Tibial nerve (tissue), 4 donors: ENCODE data around the gene DENND6A. TPM values are rescaled to one million over a fixed set of nuclear protein-coding genes. Genes with fewer than 3 reads are reported as not detected.

Source experiments
- DNase-seq, 2 donors: peaks; one replicate each; pipeline ENCODE4 v3.0.0-alpha.2; 2019; ENCODE audit warnings: low spot score in 2 of 2
- H3K27ac ChIP-seq, 4 donors: fragments of 200-600 bp; sonication (generic) in 3 of 4; one replicate each; pipeline ENCODE4 v1.5.1; 2017 to 2019; ENCODE audit warnings: mild to moderate bottlenecking in 1 of 4
- H3K27me3 ChIP-seq, 2 donors: fragments of 200-600 bp; sonication (generic) in 1 of 2; one replicate each; pipeline versions ENCODE4 v1.5.1 to v1.6.0; 2017 to 2019
- H3K36me3 ChIP-seq, 3 donors: fragments of 200-600 bp; sonication (generic); one replicate each; pipeline ENCODE4 v1.5.1; 2018 to 2019
- H3K4me1 ChIP-seq, 4 donors: fragments of 200-600 bp; sonication (generic) in 3 of 4; one replicate each; pipeline ENCODE4 v1.5.1; 2017 to 2019
- H3K4me3 ChIP-seq, 4 donors: fragments of 200-600 bp; sonication (generic) in 3 of 4; one replicate each; pipeline ENCODE4 v1.5.1; 2017 to 2019; ENCODE audit warnings: mild to moderate bottlenecking in 1 of 4, moderate library complexity in 1 of 4
- H3K9me3 ChIP-seq, 4 donors: fragments of 200-600 bp; sonication (generic) in 3 of 4; one replicate each; pipeline ENCODE4 v1.5.1; 2017 to 2019
- CTCF ChIP-seq, 5 experiments: fragments of 200-600 bp in 3 of 5; fragments of 450-650 bp in 2 of 5; sonication (generic) in 3 of 5; IDR thresholded peaks; one replicate each; pipeline ENCODE4 v1.5.1; 2016 to 2019; ENCODE audit warnings: antibody characterized with exemption in 5 of 5, mild to moderate bottlenecking in 3 of 5, moderate library complexity in 2 of 5
- EP300 ChIP-seq, 2 donors: sonication (generic); formaldehyde crosslinking; IDR thresholded peaks; one replicate each; pipeline ENCODE4 v1.6.1; 2017; ENCODE audit warnings: antibody characterized with exemption in 2 of 2, mild to moderate bottlenecking in 1 of 2
- POLR2A ChIP-seq, 2 donors: fragments of 450-650 bp; IDR thresholded peaks; one replicate each; pipeline ENCODE4 v1.6.1; 2017; ENCODE audit warnings: antibody characterized with exemption in 2 of 2, mild to moderate bottlenecking in 2 of 2, moderate library complexity in 2 of 2
- WGBS, 2 donors: methylation state at CpG; one replicate each; pipeline ENCODE4 v1.1.5; 2018; 5-methylcytosine and 5-hydroxymethylcytosine counted together
- total RNA-seq, 4 donors: library from RNA; depleted of rRNA; stranded (reverse); fragments of >200 nt; gene quantifications; one replicate each; pipeline ENCODE4 v1.1.0, GENCODE V29; 2016

DENND6A gene
- total RNA-seq, 4 donors from 2014 or later = 48.0 to 88.1 (median 51.9) TPM

- H3K4me3 ChIP-seq = no peak overlapping the region
- peaks cover 0 to 71% (median 14%) of the 10 kb centered on the region in 4 donors for H3K4me1 ChIP-seq
- H3K9me3 ChIP-seq = no peaks in the 10 kb centered on the region
- WGBS, 2 donors = 67 to 73% methylated on average over 2 of the region's 2 CpGs
- DNase-seq = no peak
- peaks cover 0 to 32% (median 3%) of the 10 kb centered on the region in 3 donors for H3K36me3 ChIP-seq
- no peak overlapping the region for H3K27ac ChIP-seq
- H3K27me3 ChIP-seq = no peaks in the 10 kb centered on the region
- no peak for TF ChIP-seq POLR2A (IDR thresholded peaks at IDR 0.05)
- TF ChIP-seq CTCF (IDR thresholded peaks at IDR 0.05) = no peak
- TF ChIP-seq EP300 (IDR thresholded peaks at IDR 0.05) = no peak
Observed at GRCh38 chr3:57683286-57683685, 9.6 kb downstream of the DENND6A start.

- Histone ChIP-seq H3K4me1 (peaks cover 0 to 70% (median 5%) of the 10 kb centered on the region in 4 donors), H3K27ac (no peak overlapping the region)
- 47 to 92% methylated on average over 1 of the region's 1 CpG for WGBS, 2 donors
Observed at GRCh38 chr3:57682284-57682683, 10.6 kb downstream of the DENND6A start.

GRCh38 chr3:57681691-57682090 is 11.2 kb downstream of the DENND6A start:
- H3K4me1 ChIP-seq = peaks cover 0 to 64% (median 3%) of the 10 kb centered on the region in 4 donors
- H3K4me3 ChIP-seq = no peak overlapping the region
- H3K27me3 ChIP-seq = no peaks in the 10 kb centered on the region
- WGBS, 2 donors = 86 to 91% methylated on average over 1 of the region's 1 CpG
- DNase-seq = no peak
- no peak overlapping the region for H3K27ac ChIP-seq
- no peak for TF ChIP-seq EP300 (IDR thresholded peaks at IDR 0.05)
- no peak for TF ChIP-seq CTCF (IDR thresholded peaks at IDR 0.05)
- TF ChIP-seq POLR2A (IDR thresholded peaks at IDR 0.05) = no peak
- no peaks in the 10 kb centered on the region for H3K9me3 ChIP-seq
- peaks cover 0 to 34% (median 3%) of the 10 kb centered on the region in 3 donors for H3K36me3 ChIP-seq

More at GRCh38 chr3:57682284-57682683, 10.6 kb downstream of the DENND6A start:
- Histone ChIP-seq H3K27me3 (no peaks in the 10 kb centered on the region), H3K9me3 (no peaks in the 10 kb centered on the region), H3K4me3 (no peak overlapping the region), H3K36me3 (peaks cover 0 to 34% (median 3%) of the 10 kb centered on the region in 3 donors)
- TF ChIP-seq CTCF (IDR thresholded peaks at IDR 0.05) (no peak), POLR2A (IDR thresholded peaks at IDR 0.05) (no peak), EP300 (IDR thresholded peaks at IDR 0.05) (no peak)
- no peak for DNase-seq

- no peaks in the 10 kb centered on the region for H3K27me3 ChIP-seq
- no peaks in the 10 kb centered on the region for H3K9me3 ChIP-seq
- no peak for DNase-seq
- H3K4me1 ChIP-seq = peaks cover 0 to 60% (median 10%) of the 10 kb centered on the region in 4 donors
- no peak for TF ChIP-seq EP300 (IDR thresholded peaks at IDR 0.05)
- TF ChIP-seq CTCF (IDR thresholded peaks at IDR 0.05) = no peak
- no peak for TF ChIP-seq POLR2A (IDR thresholded peaks at IDR 0.05)
- H3K4me3 ChIP-seq = no peak overlapping the region
- H3K36me3 ChIP-seq = peaks cover 0 to 34% (median 3%) of the 10 kb centered on the region in 3 donors
- WGBS, 2 donors = 93 to 94% methylated on average over 4 of the region's 4 CpGs
- H3K27ac ChIP-seq = no peak overlapping the region
Observed at GRCh38 chr3:57680046-57680445, 12.8 kb downstream of the DENND6A start.

GRCh38 chr3:57675530-57675929 is 17.3 kb downstream of the DENND6A start:
- H3K27me3 ChIP-seq = no peaks in the 10 kb centered on the region
- TF ChIP-seq POLR2A (IDR thresholded peaks at IDR 0.05) (no peak), EP300 (IDR thresholded peaks at IDR 0.05) (no peak), CTCF (IDR thresholded peaks at IDR 0.05) (no peak)
- no peak for DNase-seq
- H3K4me3 ChIP-seq = no peak overlapping the region
- H3K36me3 ChIP-seq = peaks cover 0 to 19% (median 3%) of the 10 kb centered on the region in 3 donors
- H3K27ac ChIP-seq = no peak overlapping the region
- no peaks in the 10 kb centered on the region for H3K9me3 ChIP-seq
- peaks cover 0 to 68% (median 16%) of the 10 kb centered on the region in 4 donors for H3K4me1 ChIP-seq
